CD14-positive monocyte (primary cell): ENCODE measurements around the gene RNF130. TPM values are rescaled to one million over a fixed set of nuclear protein-coding genes. Genes with fewer than 3 reads are reported as not detected.

Experiments used
- DNase-seq, 3 donors: peaks; one replicate each; pipeline ENCODE4 v3.0.0-alpha.2; 2011 to 2022
- H2AFZ ChIP-seq: 2 replicates; pipeline ENCODE4 v1.6.0; 2012; ENCODE audit warnings: mild to moderate bottlenecking, low read depth, low read length, inconsistent platforms; ENCODE audit not compliant: insufficient read depth, poor library complexity, severe bottlenecking
- H3K27ac ChIP-seq, 2 donors: 1 replicate in 1 of 2; 2 replicates in 1 of 2; pipeline ENCODE4 v1.5.1; 2012 to 2013; ENCODE audit warnings: low read length in 2 of 2, control low read depth in 1 of 2, inconsistent platforms in 1 of 2, low read depth in 1 of 2, mild to moderate bottlenecking in 1 of 2
- H3K27me3 ChIP-seq, 2 donors: one replicate each; pipeline versions ENCODE4 v1.6.0 to v1.6.1; 2011 to 2013; ENCODE audit warnings: low read length in 2 of 2; ENCODE audit not compliant: control insufficient read depth in 2 of 2, insufficient read depth in 2 of 2
- H3K36me3 ChIP-seq, 2 donors: replicated peaks in 1 of 2; 1 replicate in 1 of 2; 2 replicates in 1 of 2; pipeline versions ENCODE4 v1.5.1 to v1.6.1; 2012 to 2013; ENCODE audit warnings: low read length in 2 of 2, control low read depth in 1 of 2, inconsistent platforms in 1 of 2, mild to moderate bottlenecking in 1 of 2; ENCODE audit not compliant: insufficient read depth in 2 of 2, control insufficient read depth in 1 of 2
- H3K4me1 ChIP-seq, 2 donors: 1 replicate in 1 of 2; 2 replicates in 1 of 2; pipeline versions ENCODE4 v1.5.1 to v1.6.1; 2012 to 2013; ENCODE audit warnings: low read length in 2 of 2, control low read depth in 1 of 2, inconsistent platforms in 1 of 2, mild to moderate bottlenecking in 1 of 2, moderate library complexity in 1 of 2; ENCODE audit not compliant: insufficient read depth in 2 of 2, control insufficient read depth in 1 of 2
- H3K4me2 ChIP-seq: replicated peaks from 2 replicates; pipeline ENCODE3; 2012; ENCODE audit warnings: low read length, moderate library complexity, mild to moderate bottlenecking; ENCODE audit not compliant: poor library complexity, severe bottlenecking; ENCODE audit errors: extremely low read depth
- H3K4me3 ChIP-seq, 3 experiments: fragments of 200-600 bp in 1 of 3; sonication (generic) in 1 of 3; replicated peaks in 1 of 3; 1 replicate in 2 of 3; 2 replicates in 1 of 3; pipeline ENCODE4 v1.5.1; 2011 to 2013; ENCODE audit warnings: low read length in 3 of 3, mild to moderate bottlenecking in 3 of 3, control low read depth in 2 of 3, low read depth in 2 of 3, inconsistent platforms in 1 of 3, moderate library complexity in 1 of 3
- H3K79me2 ChIP-seq: 2 replicates; pipeline ENCODE4 v1.6.0; 2012; ENCODE audit warnings: mild to moderate bottlenecking, control low read depth, inconsistent platforms, low read length, moderate library complexity; ENCODE audit not compliant: insufficient read depth
- H3K9ac ChIP-seq: 2 replicates; pipeline ENCODE4 v1.6.0; 2017; ENCODE audit warnings: low read length, mild to moderate bottlenecking; ENCODE audit not compliant: insufficient read depth, poor library complexity, severe bottlenecking
- H3K9me3 ChIP-seq, 2 donors: replicated peaks in 1 of 2; 1 replicate in 1 of 2; 2 replicates in 1 of 2; pipeline versions ENCODE4 v1.5.1 to v1.6.1; 2012 to 2013; ENCODE audit warnings: low read length in 2 of 2, control low read depth in 1 of 2; ENCODE audit not compliant: control insufficient read depth in 1 of 2, insufficient read depth in 1 of 2
- H4K20me1 ChIP-seq: 2 replicates; pipeline ENCODE4 v1.6.0; 2012; ENCODE audit warnings: mild to moderate bottlenecking, low read length, control low read depth, moderate library complexity; ENCODE audit not compliant: insufficient read depth
- H3K27ac Mint-ChIP-seq, 7 donors: one replicate each; pipeline ENCODE4 v1.8.0; 2020; ENCODE audit warnings: mild to moderate bottlenecking in 7 of 7, mixed read lengths in 7 of 7, moderate library complexity in 6 of 7, inconsistent platforms in 2 of 7
- H3K27me3 Mint-ChIP-seq, 3 donors: one replicate each; pipeline ENCODE4 v1.8.0; 2021 to 2022; ENCODE audit warnings: low read depth in 3 of 3, mild to moderate bottlenecking in 3 of 3, mixed read lengths in 3 of 3, moderate library complexity in 3 of 3, inconsistent platforms in 1 of 3
- H3K36me3 Mint-ChIP-seq, 2 donors: one replicate each; pipeline ENCODE4 v1.8.0; 2020; ENCODE audit warnings: mixed read lengths in 2 of 2, inconsistent platforms in 1 of 2, mild to moderate bottlenecking in 1 of 2
- H3K4me1 Mint-ChIP-seq: one replicate; pipeline ENCODE4 v1.8.0; 2020; ENCODE audit warnings: mild to moderate bottlenecking, mixed read lengths
- H3K4me3 Mint-ChIP-seq, 2 donors: one replicate each; pipeline ENCODE4 v1.8.0; 2020; ENCODE audit warnings: mild to moderate bottlenecking in 2 of 2, mixed read lengths in 2 of 2, moderate library complexity in 1 of 2
- H3K9me3 Mint-ChIP-seq, 7 donors: one replicate each; pipeline ENCODE4 v1.8.0; 2020 to 2022; ENCODE audit warnings: mixed read lengths in 7 of 7, mild to moderate bottlenecking in 6 of 7, moderate library complexity in 6 of 7, inconsistent platforms in 2 of 7
- WGBS: methylation state at CpG from one replicate; pipeline ENCODE4 v1.1.5; 2013; ENCODE audit warnings: missing lambda C conversion rate; ENCODE audit not compliant: insufficient coverage; 5-methylcytosine and 5-hydroxymethylcytosine counted together
- intact Hi-C, 2 donors: fragments of 100-400 bp; cut with micrococcal nuclease; formaldehyde crosslinking; loops; one replicate each; pipeline versions ENCODE4 v1.15.0 to v1.15.1; 2023
- polyA plus RNA-seq, 3 donors: library from polyadenylated mRNA; depleted of rRNA in 1 of 3; unstranded in 2 of 3; stranded (reverse) in 1 of 3; fragments of 300-500 nt in 2 of 3; fragments of >200 nt in 1 of 3; fragmentation: Illumina TruSeq in 2 of 3; gene quantifications; 1 replicate in 2 of 3; 2 replicates in 1 of 3; pipeline ENCODE4 v1.2.3, GENCODE V29; 2012 to 2021
- TF ChIP-seq, protein P1 (sequence below): fragments of 200-600 bp; IDR thresholded peaks from one replicate; pipeline ENCODE4 v1.8.0; 2022; ENCODE audit warnings: antibody characterized with exemption, mild to moderate bottlenecking

Gene RNF130
- polyA plus RNA-seq, 3 donors = 294 to 439 (median 376) TPM

DNA sequence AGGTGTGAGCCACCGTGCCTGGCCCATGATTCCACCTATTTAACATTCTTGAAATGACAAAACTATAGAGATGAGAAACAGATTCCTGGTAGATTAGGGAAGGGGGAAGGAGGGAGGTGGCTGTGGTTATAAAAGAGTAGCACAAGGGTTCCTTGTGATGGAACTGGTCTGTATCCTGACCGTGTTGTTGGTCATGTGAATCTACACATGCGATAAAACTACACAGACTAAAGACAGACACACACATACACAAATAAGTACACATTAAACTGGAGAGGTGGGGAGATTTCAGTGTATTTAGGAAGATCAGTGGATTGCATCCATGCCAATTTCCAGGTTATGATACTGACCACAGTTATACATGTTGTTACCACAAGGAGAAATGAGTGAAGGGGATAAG lies 60.9 kb downstream of the RNF130 start:
- Mint-ChIP-seq H3K27me3 (no peaks in the 10 kb centered on the region), H3K4me3 (no peak overlapping the region), H3K36me3 (peaks cover 49 to 66% of the 10 kb centered on the region in 2 donors), H3K4me1 (peaks cover 25% of the 10 kb centered on the region), H3K9me3 (peaks cover 0 to 1% (median 0%) of the 10 kb centered on the region in 7 donors), H3K27ac (no peak overlapping the region)
- Histone ChIP-seq H3K4me1 (peaks cover 0 to 20% of the 10 kb centered on the region in 2 donors), H3K9me3 (no peaks in the 10 kb centered on the region), H3K9ac (no peak overlapping the region), H3K27ac (peak overlapping the region in 1 of 2 donors; percentile 6), H2AFZ (no peak overlapping the region), H4K20me1 (peaks cover 99% of the 10 kb centered on the region), H3K79me2 (peaks cover 97% of the 10 kb centered on the region), H3K4me3 (no peak overlapping the region), H3K27me3 (no peaks in the 10 kb centered on the region), H3K36me3 (peaks cover 39 to 72% of the 10 kb centered on the region in 2 donors), H3K4me2 (no peak overlapping the region)
- no peak for DNase-seq
- WGBS = no CpG with 5 or more reads among the region's 3 CpGs
- TF ChIP-seq, protein P1, sequence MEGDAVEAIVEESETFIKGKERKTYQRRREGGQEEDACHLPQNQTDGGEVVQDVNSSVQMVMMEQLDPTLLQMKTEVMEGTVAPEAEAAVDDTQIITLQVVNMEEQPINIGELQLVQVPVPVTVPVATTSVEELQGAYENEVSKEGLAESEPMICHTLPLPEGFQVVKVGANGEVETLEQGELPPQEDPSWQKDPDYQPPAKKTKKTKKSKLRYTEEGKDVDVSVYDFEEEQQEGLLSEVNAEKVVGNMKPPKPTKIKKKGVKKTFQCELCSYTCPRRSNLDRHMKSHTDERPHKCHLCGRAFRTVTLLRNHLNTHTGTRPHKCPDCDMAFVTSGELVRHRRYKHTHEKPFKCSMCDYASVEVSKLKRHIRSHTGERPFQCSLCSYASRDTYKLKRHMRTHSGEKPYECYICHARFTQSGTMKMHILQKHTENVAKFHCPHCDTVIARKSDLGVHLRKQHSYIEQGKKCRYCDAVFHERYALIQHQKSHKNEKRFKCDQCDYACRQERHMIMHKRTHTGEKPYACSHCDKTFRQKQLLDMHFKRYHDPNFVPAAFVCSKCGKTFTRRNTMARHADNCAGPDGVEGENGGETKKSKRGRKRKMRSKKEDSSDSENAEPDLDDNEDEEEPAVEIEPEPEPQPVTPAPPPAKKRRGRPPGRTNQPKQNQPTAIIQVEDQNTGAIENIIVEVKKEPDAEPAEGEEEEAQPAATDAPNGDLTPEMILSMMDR = no peak
- intact Hi-C loops = no loop called here

- Histone ChIP-seq H4K20me1 (peaks cover 99% of the 10 kb centered on the region), H3K27ac (no peak overlapping the region), H2AFZ (no peak overlapping the region), H3K9me3 (no peaks in the 10 kb centered on the region), H3K9ac (no peak overlapping the region), H3K4me3 (no peak overlapping the region), H3K79me2 (peaks cover 97% of the 10 kb centered on the region), H3K36me3 (peaks cover 37 to 70% of the 10 kb centered on the region in 2 donors), H3K4me1 (peaks cover 0 to 20% of the 10 kb centered on the region in 2 donors), H3K27me3 (no peaks in the 10 kb centered on the region), H3K4me2 (no peak overlapping the region)
- Mint-ChIP-seq H3K27ac (no peak overlapping the region), H3K27me3 (no peaks in the 10 kb centered on the region), H3K36me3 (peaks cover 52 to 70% of the 10 kb centered on the region in 2 donors), H3K9me3 (no peaks in the 10 kb centered on the region), H3K4me1 (peaks cover 25% of the 10 kb centered on the region), H3K4me3 (no peak overlapping the region)
- intact Hi-C loops = no loop called here
- 89% methylated on average over 3 of the region's 7 CpGs for WGBS
- TF ChIP-seq, protein P1 = no peak
- DNase-seq = no peak
Measured at GRCh38 chr5:180009581-180009980, 62.0 kb downstream of the RNF130 start.
